Measurements from ENCODE around the gene DNAAF1. TPM values are rescaled to one million over a fixed set of nuclear protein-coding genes. Genes with fewer than 3 reads are reported as not detected.

Gene DNAAF1
- total RNA-seq, 2 experiments from 2014 or later, result 0.39 TPM; not detected in 1

- ChIA-PET POLR2A (no interaction called here), CTCF (no interaction called here)
- no peaks in the 10 kb centered on the region for H3K4me1 Mint-ChIP-seq
- H3K27ac Mint-ChIP-seq, result no peak overlapping the region
- no peaks in the 10 kb centered on the region for H3K9me3 Mint-ChIP-seq (ENCODE audit: low read depth)
- intact Hi-C loops (cut with DNase I, micrococcal nuclease), result no loop called here
- ATAC-seq (no peak), DNase-seq (no peak)
- H3K36me3 Mint-ChIP-seq (ENCODE audit: low read depth), result peaks cover 11% of the 10 kb centered on the region
- no peaks in the 10 kb centered on the region for H3K27me3 Mint-ChIP-seq
- no peak overlapping the region for H3K4me3 Mint-ChIP-seq
Observed at GRCh38 chr16:84124257-84125073, 20.6 kb upstream of the DNAAF1 start.

- intact Hi-C loops (cut with DNase I, micrococcal nuclease), result no loop called here
- no peak for ATAC-seq
- Mint-ChIP-seq H3K9me3 (ENCODE audit: low read depth) (no peaks in the 10 kb centered on the region), H3K4me3 (no peak overlapping the region), H3K27ac (no peak overlapping the region), H3K4me1 (peaks cover 6% of the 10 kb centered on the region), H3K27me3 (no peaks in the 10 kb centered on the region), H3K36me3 (ENCODE audit: low read depth) (peaks cover 12% of the 10 kb centered on the region)
- DNase-seq, result no peak
- CTCF ChIA-PET, result interaction anchor here (0.6 kb wide), 1 partner anchor 36 kb away, joined by 3 read pairs; no protein-coding TSS in a partner anchor
- POLR2A ChIA-PET, result no interaction called here
Observed at GRCh38 chr16:84131117-84131516, 14.0 kb upstream of the DNAAF1 start.

GRCh38 chr16:84132527-84133285 lies 12.4 kb upstream of the DNAAF1 start:
- POLR2A ChIA-PET, result no interaction called here
- no peaks in the 10 kb centered on the region for H3K27me3 Mint-ChIP-seq
- intact Hi-C loops (cut with DNase I, micrococcal nuclease), result no loop called here
- CTCF ChIA-PET, result interaction anchor here (0.6 to 0.9 kb wide), 3 partner anchors 9 to 398 kb away, joined by 3 to 6 read pairs (median 3); no protein-coding TSS in a partner anchor
- H3K9me3 Mint-ChIP-seq (ENCODE audit: low read depth), result no peaks in the 10 kb centered on the region
- DNase-seq, result no peak
- H3K27ac Mint-ChIP-seq, result no peak overlapping the region
- H3K4me3 Mint-ChIP-seq, result no peak overlapping the region
- ATAC-seq, result no peak
- H3K4me1 Mint-ChIP-seq, result peaks cover 18% of the 10 kb centered on the region
- H3K36me3 Mint-ChIP-seq (ENCODE audit: low read depth), result peaks cover 12% of the 10 kb centered on the region

GRCh38 chr16:84136331-84137125 lies 8.6 kb upstream of the DNAAF1 start:
- DNase-seq (no peak), ATAC-seq (no peak)
- H3K27me3 Mint-ChIP-seq, result no peaks in the 10 kb centered on the region
- H3K9me3 Mint-ChIP-seq (ENCODE audit: low read depth), result no peaks in the 10 kb centered on the region
- no peak overlapping the region for H3K4me3 Mint-ChIP-seq
- ChIA-PET CTCF (interaction anchor here (1.4 kb wide), 1 partner anchor 52 kb away, joined by 5 read pairs; no protein-coding TSS in a partner anchor), POLR2A (interaction anchor here (0.6 kb wide), 1 partner anchor 37 kb away, joined by 3 read pairs; no protein-coding TSS in a partner anchor)
- H3K4me1 Mint-ChIP-seq, result peaks cover 42% of the 10 kb centered on the region
- intact Hi-C loops (cut with DNase I, micrococcal nuclease), result no loop called here
- peaks cover 3% of the 10 kb centered on the region for H3K36me3 Mint-ChIP-seq (ENCODE audit: low read depth)
- H3K27ac Mint-ChIP-seq, result no peak overlapping the region

GRCh38 chr16:84137287-84137686 lies 7.8 kb upstream of the DNAAF1 start:
- H3K27me3 Mint-ChIP-seq, result no peaks in the 10 kb centered on the region
- CTCF ChIA-PET, result interaction anchor here (1.4 kb wide), 1 partner anchor 52 kb away, joined by 5 read pairs; no protein-coding TSS in a partner anchor
- intact Hi-C loops (cut with DNase I, micrococcal nuclease), result no loop called here
- peaks cover 3% of the 10 kb centered on the region for H3K36me3 Mint-ChIP-seq (ENCODE audit: low read depth)
- H3K4me1 Mint-ChIP-seq, result peaks cover 42% of the 10 kb centered on the region
- H3K9me3 Mint-ChIP-seq (ENCODE audit: low read depth), result no peaks in the 10 kb centered on the region
- POLR2A ChIA-PET, result no interaction called here
- H3K4me3 Mint-ChIP-seq, result no peak overlapping the region
- DNase-seq (no peak), ATAC-seq (no peak)
- no peak overlapping the region for H3K27ac Mint-ChIP-seq

- DNase-seq (no peak), ATAC-seq (no peak)
- Mint-ChIP-seq H3K4me3 (no peak overlapping the region), H3K27ac (no peak overlapping the region), H3K9me3 (ENCODE audit: low read depth) (no peaks in the 10 kb centered on the region), H3K36me3 (ENCODE audit: low read depth) (peaks cover 3% of the 10 kb centered on the region), H3K27me3 (no peaks in the 10 kb centered on the region), H3K4me1 (peaks cover 43% of the 10 kb centered on the region)
- ChIA-PET POLR2A (no interaction called here), CTCF (interaction anchor here (0.5 to 1.4 kb wide), 7 partner anchors 9 to 61 kb away, joined by 3 to 5 read pairs (median 4); partner anchors contain the start of gene TAF1C)
- intact Hi-C loops (cut with DNase I, micrococcal nuclease), result loop anchor here in 1 of 2 experiments (2.0 kb wide), 1 partner anchor 53 kb away; no protein-coding TSS in a partner anchor
Observed at GRCh38 chr16:84137769-84138357, 7.2 kb upstream of the DNAAF1 start.

GRCh38 chr16:84138500-84138823 lies 6.6 kb upstream of the DNAAF1 start:
- ATAC-seq (no peak), DNase-seq (no peak)
- Mint-ChIP-seq H3K4me1 (peaks cover 47% of the 10 kb centered on the region), H3K27ac (peak overlapping the region; percentile 32), H3K4me3 (no peak overlapping the region), H3K36me3 (ENCODE audit: low read depth) (peaks cover 3% of the 10 kb centered on the region), H3K9me3 (ENCODE audit: low read depth) (no peaks in the 10 kb centered on the region), H3K27me3 (no peaks in the 10 kb centered on the region)
- ChIA-PET POLR2A (no interaction called here), CTCF (interaction anchor here (0.5 to 1.4 kb wide), 7 partner anchors 10 to 58 kb away, joined by 3 to 5 read pairs (median 4); partner anchors contain the start of genes MBTPS1 and TAF1C)
- intact Hi-C loops (cut with DNase I, micrococcal nuclease), result loop anchor here in 1 of 2 experiments (2.0 kb wide), 1 partner anchor 54 kb away; no protein-coding TSS in a partner anchor

- Mint-ChIP-seq H3K4me3 (no peak overlapping the region), H3K27ac (peak overlapping the region; percentile 32), H3K4me1 (peaks cover 49% of the 10 kb centered on the region), H3K36me3 (ENCODE audit: low read depth) (peaks cover 3% of the 10 kb centered on the region), H3K27me3 (no peaks in the 10 kb centered on the region), H3K9me3 (ENCODE audit: low read depth) (no peaks in the 10 kb centered on the region)
- ChIA-PET CTCF (interaction anchor here (0.6 to 1.4 kb wide), 7 partner anchors 22 to 59 kb away, joined by 3 to 5 read pairs (median 3); partner anchors contain the start of genes MBTPS1 and TAF1C), POLR2A (no interaction called here)
- DNase-seq (peak; percentile 59), ATAC-seq (peak; percentile 96)
- intact Hi-C loops (cut with DNase I, micrococcal nuclease), result loop anchor here in 1 of 2 experiments (2.0 kb wide), 1 partner anchor 54 kb away; no protein-coding TSS in a partner anchor
Observed at GRCh38 chr16:84138824-84139627, 6.1 kb upstream of the DNAAF1 start.

GRCh38 chr16:84139628-84140258 lies 5.4 kb upstream of the DNAAF1 start:
- Mint-ChIP-seq H3K27me3 (no peaks in the 10 kb centered on the region), H3K9me3 (ENCODE audit: low read depth) (no peaks in the 10 kb centered on the region), H3K4me1 (peaks cover 51% of the 10 kb centered on the region), H3K27ac (no peak overlapping the region), H3K4me3 (no peak overlapping the region), H3K36me3 (ENCODE audit: low read depth) (peaks cover 3% of the 10 kb centered on the region)
- CTCF ChIA-PET, result interaction anchor here (0.6 to 1.4 kb wide), 3 partner anchors 23 to 54 kb away, joined by 3 to 5 read pairs (median 3); partner anchors contain the start of gene MBTPS1
- intact Hi-C loops (cut with DNase I, micrococcal nuclease), result loop anchor here in 1 of 2 experiments (2.0 to 5.0 kb wide), 2 partner anchors 38 to 55 kb away; no protein-coding TSS in a partner anchor
- DNase-seq (no peak), ATAC-seq (no peak)
- POLR2A ChIA-PET, result no interaction called here

Measured in activated CD4-positive, alpha-beta T cell treated with anti-CD3 and anti-CD28 coated beads for 36 hours (primary cell).